Measurements from ENCODE around the gene PIAS2.
"Not testable (repeated sequence)": the region's sequence is repeated elsewhere in the genome, so short reads cannot be mapped to it uniquely, and the experiment has no call there.

PIAS2 gene

GRCh38 chr18:46868169-46868921, 49.0 kb downstream of the PIAS2 start:
- Histone ChIP-seq H3K4me3 (ENCODE audit: severe bottlenecking) (no peak overlapping the region), H3K36me3 (ENCODE audit: low read depth) (peaks cover 11% of the 10 kb centered on the region), H3K27ac (ENCODE audit: poor library complexity, severe bottlenecking) (no peak overlapping the region), H3K27me3 (ENCODE audit: insufficient read depth, poor library complexity, severe bottlenecking) (no peaks in the 10 kb centered on the region), H3K9me3 (ENCODE audit: severe bottlenecking) (peaks cover 6% of the 10 kb centered on the region), H3K4me1 (ENCODE audit: insufficient read depth, poor library complexity, severe bottlenecking) (no peaks in the 10 kb centered on the region)
- TF ChIP-seq CTCF (IDR thresholded peaks at IDR 0.05; ENCODE audit: poor library complexity, severe bottlenecking): no peak
- DNase-seq (ENCODE audit: low spot score) (no peak), ATAC-seq (ENCODE audit: low read depth) (no peak)

GRCh38 chr18:46867367-46868143, 49.8 kb downstream of the PIAS2 start:
- no peak for TF ChIP-seq CTCF (IDR thresholded peaks at IDR 0.05; ENCODE audit: poor library complexity, severe bottlenecking)
- H3K9me3 ChIP-seq (ENCODE audit: severe bottlenecking): peaks cover 6% of the 10 kb centered on the region
- H3K4me1 ChIP-seq (ENCODE audit: insufficient read depth, poor library complexity, severe bottlenecking): no peaks in the 10 kb centered on the region
- no peak overlapping the region for H3K4me3 ChIP-seq (ENCODE audit: severe bottlenecking)
- H3K27ac ChIP-seq (ENCODE audit: poor library complexity, severe bottlenecking): no peak overlapping the region
- peaks cover 11% of the 10 kb centered on the region for H3K36me3 ChIP-seq (ENCODE audit: low read depth)
- DNase-seq (ENCODE audit: low spot score) (no peak), ATAC-seq (ENCODE audit: low read depth) (no peak)
- H3K27me3 ChIP-seq (ENCODE audit: insufficient read depth, poor library complexity, severe bottlenecking): no peaks in the 10 kb centered on the region

GRCh38 chr18:46866523-46866922, 50.8 kb downstream of the PIAS2 start:
- H3K4me3 ChIP-seq (ENCODE audit: severe bottlenecking): no peak overlapping the region
- no peak for TF ChIP-seq CTCF (IDR thresholded peaks at IDR 0.05; ENCODE audit: poor library complexity, severe bottlenecking)
- no peak for ATAC-seq (ENCODE audit: low read depth)
- no peak overlapping the region for H3K27ac ChIP-seq (ENCODE audit: poor library complexity, severe bottlenecking)
- H3K9me3 ChIP-seq (ENCODE audit: severe bottlenecking): peaks cover 6% of the 10 kb centered on the region
- H3K4me1 ChIP-seq (ENCODE audit: insufficient read depth, poor library complexity, severe bottlenecking): no peaks in the 10 kb centered on the region
- H3K27me3 ChIP-seq (ENCODE audit: insufficient read depth, poor library complexity, severe bottlenecking): no peaks in the 10 kb centered on the region
- peaks cover 11% of the 10 kb centered on the region for H3K36me3 ChIP-seq (ENCODE audit: low read depth)
- DNase-seq (ENCODE audit: low spot score): no peak

GRCh38 chr18:46865245-46865644, 52.1 kb downstream of the PIAS2 start:
- not testable (repeated sequence) for H3K27ac ChIP-seq (ENCODE audit: poor library complexity, severe bottlenecking); ATAC-seq (ENCODE audit: low read depth); H3K4me1 ChIP-seq (ENCODE audit: insufficient read depth, poor library complexity, severe bottlenecking); H3K4me3 ChIP-seq (ENCODE audit: severe bottlenecking); H3K9me3 ChIP-seq (ENCODE audit: severe bottlenecking); DNase-seq (ENCODE audit: low spot score); H3K27me3 ChIP-seq (ENCODE audit: insufficient read depth, poor library complexity, severe bottlenecking)
- H3K36me3 ChIP-seq (ENCODE audit: low read depth): peaks cover 11% of the 10 kb centered on the region

- Histone ChIP-seq H3K9me3 (ENCODE audit: severe bottlenecking) (no peaks in the 10 kb centered on the region), H3K4me1 (ENCODE audit: insufficient read depth, poor library complexity, severe bottlenecking) (no peaks in the 10 kb centered on the region), H3K36me3 (ENCODE audit: low read depth) (peaks cover 5% of the 10 kb centered on the region; the same call in 1 of the 2 replicates), H3K27me3 (ENCODE audit: insufficient read depth, poor library complexity, severe bottlenecking) (no peaks in the 10 kb centered on the region), H3K27ac (ENCODE audit: poor library complexity, severe bottlenecking) (no peak overlapping the region), H3K4me3 (ENCODE audit: severe bottlenecking) (no peak overlapping the region)
- DNase-seq (ENCODE audit: low spot score) (no peak), ATAC-seq (ENCODE audit: low read depth) (no peak)
- TF ChIP-seq CTCF (IDR thresholded peaks at IDR 0.05; ENCODE audit: poor library complexity, severe bottlenecking): no peak
Observed at GRCh38 chr18:46859855-46860254, 57.5 kb downstream of the PIAS2 start.

All from RWPE2 (cell line).